Dedifferentiated amniotic fluid mesenchymal stem cell (primary cell): ENCODE results near the gene PDE9A.
"Not testable (repeated sequence)": the region's sequence is repeated elsewhere in the genome, so short reads cannot be mapped to it uniquely, and the experiment has no call there.

Experiments used
- DNase-seq: peaks from one replicate; pipeline ENCODE4 v3.0.0-alpha.2; 2016; ENCODE audit errors: extremely low spot score

Gene PDE9A

DNA sequence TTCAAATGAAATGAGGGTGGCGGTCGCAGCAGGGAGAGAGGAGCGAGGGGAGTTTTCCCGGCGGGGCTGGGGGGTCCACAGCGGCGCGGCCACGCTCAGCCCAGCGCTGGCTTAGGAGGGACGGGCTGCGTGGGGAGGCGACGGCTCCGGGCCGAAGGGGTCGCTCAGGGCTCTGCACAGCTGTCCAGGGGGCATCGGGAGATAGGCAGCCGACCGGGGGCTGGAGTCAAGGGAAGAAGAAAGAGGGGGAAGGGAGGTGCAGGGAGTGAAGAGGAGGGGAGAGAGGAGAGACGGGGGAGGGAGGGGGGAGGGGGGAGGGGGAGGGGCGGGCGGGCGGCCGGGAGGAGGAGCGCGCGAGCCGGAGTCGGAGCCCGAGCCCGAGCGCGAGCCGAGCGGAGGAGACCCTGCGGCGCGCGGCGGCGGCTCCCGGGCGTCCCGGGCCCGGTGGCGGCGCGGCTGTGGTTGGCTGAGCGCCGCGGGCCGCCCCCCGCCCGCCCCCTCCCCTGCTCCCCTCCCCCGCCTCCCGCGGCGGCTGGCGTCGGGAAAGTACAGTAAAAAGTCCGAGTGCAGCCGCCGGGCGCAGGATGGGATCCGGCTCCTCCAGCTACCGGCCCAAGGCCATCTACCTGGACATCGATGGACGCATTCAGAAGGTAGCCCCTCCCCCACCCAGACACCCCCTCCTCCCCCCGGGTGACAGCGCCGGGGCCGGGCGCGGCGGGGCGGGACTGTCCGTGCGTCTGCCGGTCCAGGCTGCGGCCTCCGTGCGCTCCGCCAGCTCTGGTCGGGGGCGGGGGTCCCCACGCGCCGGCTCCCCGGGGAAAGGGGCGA is at the start of gene PDE9A:
TSS of gene PDE9A (plus strand) at position 391 of the 831 bp plus-strand sequence. CDS start at position 585, 194 bp downstream.
- DNase-seq: no peak

- DNase-seq: no peak
Observed at GRCh38 chr21:42607102-42607501, 46.3 kb upstream of the PDE9A start.

GRCh38 chr21:42607525-42608102 is 45.8 kb upstream of the PDE9A start:
- no peak for DNase-seq

DNA sequence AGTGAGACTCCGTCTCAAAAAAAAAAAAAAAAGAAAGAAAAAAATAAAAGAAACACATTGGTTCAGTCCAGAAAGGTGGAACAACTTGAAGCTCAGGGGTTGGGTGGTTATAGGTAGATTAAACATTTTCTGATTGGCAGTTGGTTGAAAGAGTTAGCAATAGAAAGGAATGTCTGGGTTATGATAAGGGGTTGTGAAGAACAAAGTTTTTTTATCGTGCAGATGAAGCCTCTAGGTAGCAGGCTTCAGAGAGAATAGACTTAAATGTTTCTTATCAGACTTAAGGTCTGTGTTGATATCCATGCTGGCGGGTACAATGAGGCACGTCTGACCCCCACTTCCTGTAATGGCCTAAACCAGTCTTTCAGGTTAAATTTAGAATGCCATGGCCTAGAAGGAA is 45.0 kb upstream of the PDE9A start:
- DNase-seq: no peak

DNA sequence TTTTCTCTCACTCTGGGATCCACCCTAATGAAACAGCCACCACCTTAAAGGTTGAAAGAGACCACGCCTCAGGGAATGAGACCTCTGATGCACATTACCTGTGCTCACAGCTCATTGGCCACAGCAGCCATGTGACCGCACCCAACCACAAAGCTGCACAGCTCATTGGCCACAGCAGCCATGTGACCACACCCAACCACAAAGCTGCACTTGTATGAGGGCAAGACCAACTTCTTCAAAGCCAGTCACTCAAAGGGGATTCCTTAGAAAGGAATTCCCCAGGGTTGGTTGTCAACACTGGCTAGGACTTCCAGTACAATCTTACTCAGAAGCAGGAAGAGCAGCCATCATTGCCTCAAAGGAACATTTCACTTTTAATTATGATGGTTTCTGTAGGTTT is 43.6 kb upstream of the PDE9A start:
- no peak for DNase-seq

DNA sequence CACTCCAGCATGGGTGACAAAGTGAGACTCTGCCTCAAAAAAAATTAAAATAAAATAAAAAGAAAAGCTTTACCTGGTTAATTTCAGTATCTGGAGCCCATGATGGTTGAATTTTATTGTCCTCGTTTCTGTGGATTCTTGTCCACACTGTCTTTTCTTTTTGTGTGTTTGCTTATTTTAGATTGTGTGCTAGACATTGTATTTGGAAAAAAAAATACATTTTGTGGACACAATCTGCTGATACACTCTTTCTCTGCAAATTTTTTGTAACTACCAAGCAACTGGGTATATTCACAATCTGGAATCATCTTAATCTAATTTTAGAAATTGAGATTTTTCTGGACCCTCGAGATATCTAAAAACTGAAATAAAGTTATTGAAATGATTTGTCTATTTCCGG is 41.6 kb upstream of the PDE9A start:
- no peak for DNase-seq

DNA sequence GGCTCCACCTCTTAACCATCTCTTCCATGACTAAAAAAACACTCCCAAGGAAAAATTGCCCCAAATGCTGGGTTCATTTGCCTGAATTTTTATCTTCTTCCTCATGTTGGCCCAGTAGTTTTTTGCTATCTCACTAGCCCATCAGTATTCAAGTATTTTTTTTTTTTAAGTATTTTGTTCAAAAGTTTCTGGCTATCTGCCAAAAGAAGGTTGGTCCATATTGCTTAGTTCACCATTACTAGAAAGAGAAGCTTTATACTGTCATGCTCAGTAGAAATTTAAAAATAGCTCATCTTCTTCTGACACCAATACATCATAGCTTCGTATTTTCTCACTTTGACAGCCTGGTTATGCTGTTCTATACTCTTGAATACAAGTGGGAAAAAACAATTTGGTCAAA is 41.0 kb upstream of the PDE9A start:
- DNase-seq: no peak

DNA sequence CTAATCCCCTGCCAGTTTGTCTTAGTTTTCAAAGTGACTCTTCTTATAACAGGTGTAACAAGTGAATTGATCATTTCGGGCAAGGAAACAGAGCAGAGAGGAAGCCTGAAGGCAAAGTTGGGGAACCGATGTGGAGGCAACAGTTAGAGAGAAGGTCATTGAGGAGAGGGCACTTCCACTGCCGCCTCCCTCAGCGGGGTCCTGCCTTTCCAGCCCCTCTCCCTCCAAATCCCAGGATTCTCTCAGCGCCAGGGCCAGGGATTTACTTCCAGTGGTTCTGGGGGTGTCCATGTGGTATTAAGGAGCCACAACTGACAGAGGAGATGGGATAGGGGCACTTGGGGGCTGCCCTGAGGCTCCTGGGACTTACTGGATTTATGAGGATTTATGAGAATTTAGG is 39.7 kb upstream of the PDE9A start:
- DNase-seq: no peak

GRCh38 chr21:42614396-42614795 is 39.0 kb upstream of the PDE9A start:
- DNase-seq: no peak

- no peak for DNase-seq
Observed at GRCh38 chr21:42614811-42615351, 38.5 kb upstream of the PDE9A start.

GRCh38 chr21:42615377-42615776 is 38.0 kb upstream of the PDE9A start:
- not testable (repeated sequence) for DNase-seq

GRCh38 chr21:42615924-42616323 is 37.5 kb upstream of the PDE9A start:
- DNase-seq: no peak

DNA sequence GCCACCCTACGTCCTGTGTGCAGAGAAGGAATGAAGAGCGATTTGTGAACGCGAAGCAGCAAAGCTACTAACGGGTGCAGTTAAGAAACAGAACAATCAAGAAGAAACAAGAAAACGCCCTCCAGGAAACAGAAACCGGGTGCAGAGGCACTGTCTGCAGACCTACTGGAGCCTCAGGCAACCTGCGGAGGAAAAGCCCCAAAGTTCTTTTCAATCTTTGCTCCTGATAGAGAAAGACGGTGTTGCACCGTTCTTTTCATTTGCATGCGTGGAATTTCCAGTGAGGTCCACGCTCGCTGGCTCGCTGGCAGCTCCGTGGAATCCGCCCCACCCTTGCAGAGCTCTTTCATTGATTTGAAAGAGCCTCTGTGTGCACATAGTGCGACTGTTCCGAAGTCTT is 37.0 kb upstream of the PDE9A start:
- no peak for DNase-seq

DNA sequence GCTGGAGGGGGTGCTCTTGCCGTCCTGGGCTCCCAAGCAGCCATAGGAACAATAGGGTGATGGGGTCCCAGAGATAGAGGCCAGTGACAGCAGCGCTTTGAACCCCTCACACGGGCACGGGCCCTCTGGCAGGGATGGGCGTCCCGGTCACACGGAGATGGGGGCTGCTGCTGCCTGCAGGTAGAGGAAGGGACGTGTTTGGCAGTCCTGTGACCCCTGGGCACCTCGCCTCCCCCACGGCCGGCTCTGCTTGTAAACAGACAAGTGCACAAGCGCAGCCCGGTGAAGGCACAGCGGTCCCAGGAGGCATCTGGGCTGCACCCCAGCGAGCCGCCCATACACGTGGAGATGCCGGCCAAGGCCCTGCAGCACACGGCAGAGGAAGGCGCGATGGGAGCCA is 36.5 kb upstream of the PDE9A start:
- no peak for DNase-seq

GRCh38 chr21:42617486-42617885 is 35.9 kb upstream of the PDE9A start:
- no peak for DNase-seq

- DNase-seq: no peak
Observed at GRCh38 chr21:42618707-42619102, 34.7 kb upstream of the PDE9A start.

DNA sequence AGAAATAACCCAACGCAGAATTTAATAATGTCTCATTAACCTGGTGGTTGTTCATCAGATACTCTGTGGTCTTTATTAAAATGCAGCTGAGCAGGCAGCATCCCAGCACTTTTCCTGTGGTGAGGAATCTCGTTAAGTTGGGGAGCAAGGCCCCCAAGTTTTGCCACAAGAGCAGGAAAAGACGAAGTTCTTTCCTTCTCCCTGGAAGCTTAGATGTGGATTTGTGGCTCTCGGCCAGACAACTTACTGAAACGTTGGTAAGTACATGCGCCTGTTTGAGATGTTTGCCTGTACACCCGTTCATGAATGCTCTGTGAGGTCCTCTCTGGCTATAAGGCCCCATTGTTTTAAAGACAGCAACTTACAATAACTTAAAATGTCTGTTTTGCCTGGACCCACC is 34.3 kb upstream of the PDE9A start:
- no peak for DNase-seq

DNA sequence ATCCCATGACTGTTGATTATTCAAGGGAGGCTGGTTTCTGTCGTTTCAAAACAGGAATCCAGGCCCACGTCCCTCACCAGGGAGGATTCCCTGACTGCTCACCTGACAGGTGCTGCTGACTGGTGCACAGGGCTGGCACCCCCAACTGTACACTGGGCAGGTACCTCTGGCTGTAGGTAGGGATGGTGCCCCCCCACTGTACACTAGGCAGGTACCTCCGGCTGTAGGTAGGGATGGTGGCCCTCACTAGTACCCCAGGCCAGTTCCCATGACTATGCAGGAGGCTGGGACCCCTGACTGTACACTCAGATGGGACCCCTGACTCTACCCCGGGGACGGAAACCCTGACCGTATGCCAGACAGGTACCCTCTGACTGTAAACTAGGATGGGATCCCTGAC is 33.6 kb upstream of the PDE9A start:
- DNase-seq: no peak

DNA sequence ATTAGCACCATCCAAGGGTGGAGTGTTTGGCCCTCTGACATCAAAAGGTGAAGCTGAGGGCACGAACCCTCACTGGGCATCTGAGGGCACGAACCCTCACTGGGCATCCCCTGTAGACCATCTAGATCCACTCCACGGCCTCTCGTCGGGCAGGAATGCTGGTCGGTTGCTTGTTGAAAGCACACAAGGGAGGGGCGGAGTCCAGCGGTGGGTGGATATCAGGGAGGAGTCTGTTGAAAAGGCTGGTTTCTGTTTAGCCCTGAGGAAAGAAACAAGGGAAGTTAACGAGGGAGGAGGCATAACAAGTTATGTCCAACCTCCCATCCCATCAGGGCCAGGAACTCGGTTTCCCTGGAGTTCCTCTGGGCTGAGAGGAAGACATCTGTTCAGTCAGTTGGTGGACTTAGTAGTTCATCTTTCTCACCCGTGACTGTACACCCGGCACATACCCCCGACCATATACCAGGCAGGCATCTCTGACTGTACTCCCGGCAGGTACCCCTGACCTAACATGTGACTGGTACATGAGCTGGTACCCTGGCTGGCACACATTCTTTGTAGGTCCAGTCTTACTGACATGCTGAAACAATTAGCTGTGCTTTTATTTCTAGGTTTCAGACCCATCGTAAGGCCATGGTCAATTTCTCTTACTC is 32.1 kb upstream of the PDE9A start:
- no peak for DNase-seq

DNA sequence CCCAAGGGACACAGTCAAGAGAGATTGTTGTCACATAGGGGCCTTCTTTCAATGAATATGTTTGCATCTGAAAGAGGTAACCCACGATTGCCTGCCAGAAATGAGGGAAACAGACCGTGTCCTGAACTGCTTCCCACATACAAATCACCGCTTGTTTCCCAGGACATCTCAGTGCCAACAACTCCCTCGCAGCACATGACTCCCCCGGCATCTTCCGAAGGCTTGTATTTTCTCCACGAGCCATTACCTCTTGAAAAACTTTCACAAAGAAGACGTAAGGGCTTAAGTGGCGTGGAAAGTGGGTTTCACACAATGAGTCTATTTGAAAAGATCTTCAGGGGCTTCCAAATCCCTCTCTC is 31.6 kb upstream of the PDE9A start:
- no peak for DNase-seq

GRCh38 chr21:42622284-42622683 is 31.1 kb upstream of the PDE9A start:
- DNase-seq: no peak

DNA sequence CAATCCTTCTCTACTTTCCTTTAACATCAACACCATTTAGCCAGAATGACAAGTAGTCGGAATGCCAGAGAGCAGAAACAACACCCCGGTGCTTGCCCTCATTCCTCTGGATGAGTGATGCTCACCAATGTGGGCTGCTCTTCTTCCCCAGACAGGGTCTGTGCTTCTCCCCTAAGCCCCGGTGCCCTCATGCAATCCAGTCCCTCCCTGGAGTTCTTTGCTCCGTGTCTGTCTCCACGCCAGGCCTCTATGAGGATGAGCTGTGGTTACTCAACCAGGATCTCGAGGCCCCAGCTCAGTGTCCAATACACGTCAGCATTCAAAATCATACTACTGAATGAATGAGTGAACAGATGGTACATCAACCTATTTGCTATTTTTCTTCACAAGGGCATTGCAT is 29.7 kb upstream of the PDE9A start:
- DNase-seq: no peak
